Neuronal stem cell (in vitro differentiated cells): ENCODE measurements around the gene PYGO2.

Experiments
- DNase-seq: peaks from one replicate; pipeline ENCODE4 v3.0.0-alpha.2; 2013; ENCODE audit warnings: low spot score
- H2AFZ ChIP-seq: one replicate; pipeline ENCODE4 v1.6.1; 2013; ENCODE audit warnings: mild to moderate bottlenecking, low read length, inconsistent platforms
- H2AK5ac ChIP-seq: 2 replicates; pipeline ENCODE4 v1.6.1; 2013; ENCODE audit warnings: low read depth, mild to moderate bottlenecking, inconsistent platforms, low read length, moderate library complexity, mixed read lengths
- H2BK120ac ChIP-seq: 2 replicates; pipeline ENCODE4 v1.6.1; 2013; ENCODE audit warnings: low read depth, mild to moderate bottlenecking, inconsistent platforms, low read length, moderate library complexity, mixed read lengths
- H2BK12ac ChIP-seq: one replicate; pipeline ENCODE4 v1.6.1; 2013; ENCODE audit warnings: low read length, inconsistent platforms
- H2BK15ac ChIP-seq: 2 replicates; pipeline ENCODE4 v1.6.1; 2013; ENCODE audit warnings: mild to moderate bottlenecking, low read length, inconsistent platforms, mixed read lengths
- H2BK5ac ChIP-seq: one replicate; pipeline ENCODE4 v1.6.1; 2013; ENCODE audit warnings: inconsistent platforms, mild to moderate bottlenecking, low read length, moderate library complexity
- H3K14ac ChIP-seq: one replicate; pipeline ENCODE4 v1.6.1; 2013; ENCODE audit warnings: low read length, inconsistent platforms
- H3K18ac ChIP-seq: 2 replicates; pipeline ENCODE4 v1.6.1; 2013; ENCODE audit warnings: low read length, inconsistent platforms
- H3K23ac ChIP-seq: 2 replicates; pipeline ENCODE4 v1.6.1; 2013; ENCODE audit warnings: low read depth, mild to moderate bottlenecking, mixed read lengths, low read length, inconsistent platforms; ENCODE audit not compliant: poor library complexity
- H3K27ac ChIP-seq: replicated peaks from 3 replicates; pipeline ENCODE4 v1.5.1; 2013; ENCODE audit warnings: low read length, inconsistent platforms
- H3K27me3 ChIP-seq, 3 experiments: 2 replicates each; pipeline ENCODE4 v1.6.1; 2013; ENCODE audit warnings: low read length in 3 of 3, mild to moderate bottlenecking in 2 of 3, inconsistent platforms in 1 of 3, low read depth in 1 of 3, mixed read lengths in 1 of 3, moderate library complexity in 1 of 3; ENCODE audit not compliant: control insufficient read depth in 3 of 3, insufficient read depth in 3 of 3
- H3K36me3 ChIP-seq, 2 donors: replicated peaks in 1 of 2; 2 replicates each; pipeline ENCODE4 v1.6.1; 2013; ENCODE audit warnings: low read length in 2 of 2; ENCODE audit not compliant: control insufficient read depth in 2 of 2, insufficient read depth in 2 of 2
- H3K4ac ChIP-seq: 2 replicates; pipeline ENCODE4 v1.6.1; 2013; ENCODE audit warnings: inconsistent platforms, mild to moderate bottlenecking, low read length, moderate library complexity
- H3K4me1 ChIP-seq, 2 donors: 1 replicate in 1 of 2; 2 replicates in 1 of 2; pipeline ENCODE4 v1.6.1; 2013; ENCODE audit warnings: low read length in 2 of 2, low read depth in 1 of 2; ENCODE audit not compliant: control insufficient read depth in 2 of 2, insufficient read depth in 1 of 2
- H3K4me2 ChIP-seq: one replicate; pipeline ENCODE4 v1.6.1; 2013; ENCODE audit warnings: mild to moderate bottlenecking, low read length, inconsistent platforms; ENCODE audit not compliant: insufficient read depth, poor library complexity, severe bottlenecking
- H3K4me3 ChIP-seq, 2 donors: 2 replicates each; pipeline ENCODE4 v1.5.1; 2013; ENCODE audit warnings: low read length in 2 of 2, mild to moderate bottlenecking in 2 of 2, inconsistent platforms in 1 of 2, moderate library complexity in 1 of 2
- H3K79me1 ChIP-seq: one replicate; pipeline ENCODE4 v1.6.1; 2013; ENCODE audit warnings: low read depth, mild to moderate bottlenecking, inconsistent platforms, low read length, moderate library complexity
- H3K9ac ChIP-seq: one replicate; pipeline ENCODE4 v1.6.1; 2013; ENCODE audit warnings: mild to moderate bottlenecking, low read depth, low read length, inconsistent platforms; ENCODE audit not compliant: poor library complexity
- H3K9me3 ChIP-seq, 2 donors: replicated peaks in 1 of 2; 2 replicates each; pipeline versions ENCODE3 to v1.6.1; 2013; ENCODE audit warnings: low read length in 2 of 2, mild to moderate bottlenecking in 2 of 2, inconsistent platforms in 1 of 2, low read depth in 1 of 2, mixed read lengths in 1 of 2, moderate library complexity in 1 of 2; ENCODE audit not compliant: control insufficient read depth in 2 of 2, insufficient read depth in 1 of 2
- H4K8ac ChIP-seq: one replicate; pipeline ENCODE4 v1.6.1; 2013; ENCODE audit warnings: low read depth, mild to moderate bottlenecking, inconsistent platforms, low read length, moderate library complexity
- H4K91ac ChIP-seq: one replicate; pipeline ENCODE4 v1.6.1; 2013; ENCODE audit warnings: low read length, low read depth, mild to moderate bottlenecking, inconsistent platforms; ENCODE audit not compliant: poor library complexity
- WGBS, 2 donors: extraction: QIAGEN DNeasy Blood & Tissue Kit; methylation state at CpG; one replicate each; pipeline ENCODE4 v1.1.7; 2013; ENCODE audit warnings: missing lambda C conversion rate in 2 of 2, mixed read lengths in 1 of 2; ENCODE audit not compliant: insufficient read length in 2 of 2, insufficient replicate concordance in 1 of 2; ENCODE audit errors: extremely low coverage in 2 of 2; 5-methylcytosine and 5-hydroxymethylcytosine counted together

PYGO2 gene

GRCh38 chr1:154971341-154971998 lies 9.9 kb upstream of the PYGO2 start:
- WGBS, 2 donors = no CpG with 5 or more reads among the region's 10 CpGs
- no peak for DNase-seq
- H3K18ac ChIP-seq = peak overlapping the region; percentile 93
- H3K4ac ChIP-seq = no peak overlapping the region
- peak overlapping the region; percentile 64 for H4K91ac ChIP-seq
- H3K14ac ChIP-seq = no peak overlapping the region
- H3K79me1 ChIP-seq = peaks cover 9% of the 10 kb centered on the region
- peak overlapping the region; percentile 38 for H3K9ac ChIP-seq
- peaks cover 5 to 31% of the 10 kb centered on the region in 2 donors for H3K36me3 ChIP-seq
- no peaks in the 10 kb centered on the region for H3K9me3 ChIP-seq
- H3K4me1 ChIP-seq = peaks cover 29 to 38% of the 10 kb centered on the region in 2 donors
- H2BK12ac ChIP-seq = peak overlapping the region; percentile 70
- peak overlapping the region; percentile 3 for H2AK5ac ChIP-seq
- H4K8ac ChIP-seq = peak overlapping the region; percentile 33
- no peaks in the 10 kb centered on the region for H3K27me3 ChIP-seq
- H3K4me2 ChIP-seq = peak overlapping the region; percentile 96
- peak overlapping the region; percentile 57 for H2BK5ac ChIP-seq
- peak overlapping the region; percentile 74 for H3K27ac ChIP-seq
- H3K4me3 ChIP-seq = peak overlapping the region in 1 of 2 donors; percentile 50
- H2BK120ac ChIP-seq = peak overlapping the region; percentile 72
- H2AFZ ChIP-seq = no peak overlapping the region
- H3K23ac ChIP-seq = peak overlapping the region; percentile 36
- peak overlapping the region; percentile 1 for H2BK15ac ChIP-seq

GRCh38 chr1:154970631-154971340 lies 9.2 kb upstream of the PYGO2 start, which contains the start of gene SHC1:
SHC1 (minus strand) TSS chr1:154970747; CDS start chr1:154970526, 221 bp downstream.
- H3K9me3 ChIP-seq = no peaks in the 10 kb centered on the region
- peak; percentile 83 for DNase-seq
- H3K9ac ChIP-seq = peak within 1 kb of the TSS; percentile 80
- H4K8ac ChIP-seq = peak within 1 kb of the TSS; percentile 33
- H2BK120ac ChIP-seq = peak within 1 kb of the TSS; percentile 72
- H3K79me1 ChIP-seq = peaks cover 9% of the 10 kb centered on the region
- no CpG with 5 or more reads among the region's 15 CpGs for WGBS, 2 donors
- H3K23ac ChIP-seq = peak within 1 kb of the TSS; percentile 36
- H3K4ac ChIP-seq = no peak within 1 kb of the TSS
- peak within 1 kb of the TSS; percentile 70 for H2BK12ac ChIP-seq
- peaks cover 9 to 33% of the 10 kb centered on the region in 2 donors for H3K36me3 ChIP-seq
- peak within 1 kb of the TSS; percentile 85 for H2AK5ac ChIP-seq
- peak within 1 kb of the TSS; percentile 64 for H4K91ac ChIP-seq
- peaks cover 27 to 32% of the 10 kb centered on the region in 2 donors for H3K4me1 ChIP-seq
- H2AFZ ChIP-seq = peak within 1 kb of the TSS; percentile 74
- peak within 1 kb of the TSS; percentile 77 for H2BK5ac ChIP-seq
- peak within 1 kb of the TSS; percentile 96 for H3K4me2 ChIP-seq
- H3K27me3 ChIP-seq = no peaks in the 10 kb centered on the region
- peak within 1 kb of the TSS; percentile 58 for H3K14ac ChIP-seq
- peak within 1 kb of the TSS; percentile 95 for H3K18ac ChIP-seq
- peak within 1 kb of the TSS; percentile 73 for H2BK15ac ChIP-seq
- peak within 1 kb of the TSS; percentile 50 to 77 for H3K4me3 ChIP-seq
- peak within 1 kb of the TSS; percentile 74 for H3K27ac ChIP-seq

GRCh38 chr1:154969860-154970452 lies 8.4 kb upstream of the PYGO2 start:
- Histone ChIP-seq H2BK5ac (peak overlapping the region; percentile 77), H3K23ac (peak overlapping the region; percentile 13), H2BK120ac (peak overlapping the region; percentile 44), H3K9me3 (no peaks in the 10 kb centered on the region), H3K9ac (peak overlapping the region; percentile 80), H3K4me3 (peak overlapping the region; percentile 50 to 77), H3K4me2 (peak overlapping the region; percentile 96), H2BK15ac (peak overlapping the region; percentile 73), H3K36me3 (peaks cover 15 to 41% of the 10 kb centered on the region in 2 donors), H3K79me1 (peaks cover 9% of the 10 kb centered on the region), H3K14ac (peak overlapping the region; percentile 58), H3K18ac (peak overlapping the region; percentile 95), H2AK5ac (peak overlapping the region; percentile 85), H2BK12ac (no peak overlapping the region), H3K27me3 (no peaks in the 10 kb centered on the region), H4K91ac (no peak overlapping the region), H4K8ac (no peak overlapping the region), H3K27ac (no peak overlapping the region), H3K4ac (no peak overlapping the region), H2AFZ (no peak overlapping the region), H3K4me1 (peaks cover 27 to 30% of the 10 kb centered on the region in 2 donors)
- WGBS, 2 donors = no CpG with 5 or more reads among the region's 22 CpGs
- no peak for DNase-seq
